Hematopoietic multipotent progenitor cell (in vitro differentiated cells): ENCODE measurements around the gene ATP5F1E. TPM values are rescaled to one million over a fixed set of nuclear protein-coding genes. Genes with fewer than 3 reads are reported as not detected.
"Not testable (repeated sequence)": the region's sequence is repeated elsewhere in the genome, so short reads cannot be mapped to it uniquely, and the experiment has no call there.

ENCODE experiments used
- DNase-seq, 3 donors: peaks; one replicate each; pipeline ENCODE4 v3.0.0-alpha.2; 2011 to 2015; ENCODE audit warnings: low read depth in 2 of 3, low spot score in 2 of 3
- total RNA-seq: library from RNA; depleted of rRNA; stranded (reverse); fragments of >200 nt; gene quantifications from one replicate; pipeline ENCODE4 v1.2.3, GENCODE V29; 2012

Gene ATP5F1E
- total RNA-seq, 1 donor = 6.7 TPM

GRCh38 chr20:59043698-59044097, 11.6 kb upstream of the ATP5F1E start:
- no peak for DNase-seq

GRCh38 chr20:59042796-59043631, 10.9 kb upstream of the ATP5F1E start:
- DNase-seq = peak; percentile 91 to 93 (median 92)

DNA sequence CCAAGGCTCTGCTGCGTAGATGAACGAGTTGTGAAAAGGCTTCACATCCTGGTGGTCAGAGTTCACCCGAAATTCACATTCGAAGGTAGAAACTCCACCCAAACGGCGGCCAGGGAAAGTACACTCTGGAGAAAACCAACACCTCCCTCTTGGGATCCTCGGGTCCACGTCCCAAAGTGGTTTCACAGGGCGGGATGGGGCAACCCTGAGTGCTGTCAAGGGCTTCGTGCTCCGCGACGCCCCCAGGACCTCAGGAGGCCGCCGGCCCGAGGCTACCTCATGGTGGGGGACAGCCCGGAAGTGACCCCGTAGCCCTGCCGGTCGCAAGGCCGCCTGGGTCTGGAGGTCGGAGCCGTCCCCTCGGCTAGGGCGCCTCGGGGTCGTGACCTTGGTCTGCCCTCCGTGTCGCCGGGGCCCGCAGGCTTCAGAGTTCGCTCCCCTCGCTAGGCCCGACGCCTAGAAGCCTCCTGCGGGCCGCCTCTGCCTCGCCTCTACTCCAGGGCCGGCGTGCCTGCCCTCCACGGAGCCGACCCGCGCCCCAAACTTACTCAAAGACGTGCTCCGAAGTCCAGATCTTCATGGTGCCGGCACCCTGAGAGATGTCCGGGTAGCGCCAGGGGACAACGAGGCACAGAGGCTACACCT, 10.1 kb upstream of the ATP5F1E start, which contains the start of gene PRELID3B:
PRELID3B (minus strand) TSS at position 636 of the 645 bp plus-strand sequence; CDS start at position 580, 56 bp downstream.
- peak in 1 of 3 donors; percentile 8 for DNase-seq

- not testable (repeated sequence) for DNase-seq
These were observed 9.4 kb upstream of the ATP5F1E start for GRCh38 chr20:59041487-59041886.

GRCh38 chr20:59040667-59041066, 8.5 kb upstream of the ATP5F1E start:
- no peak for DNase-seq

GRCh38 chr20:59039233-59039632, 7.1 kb upstream of the ATP5F1E start:
- DNase-seq = no peak

DNA sequence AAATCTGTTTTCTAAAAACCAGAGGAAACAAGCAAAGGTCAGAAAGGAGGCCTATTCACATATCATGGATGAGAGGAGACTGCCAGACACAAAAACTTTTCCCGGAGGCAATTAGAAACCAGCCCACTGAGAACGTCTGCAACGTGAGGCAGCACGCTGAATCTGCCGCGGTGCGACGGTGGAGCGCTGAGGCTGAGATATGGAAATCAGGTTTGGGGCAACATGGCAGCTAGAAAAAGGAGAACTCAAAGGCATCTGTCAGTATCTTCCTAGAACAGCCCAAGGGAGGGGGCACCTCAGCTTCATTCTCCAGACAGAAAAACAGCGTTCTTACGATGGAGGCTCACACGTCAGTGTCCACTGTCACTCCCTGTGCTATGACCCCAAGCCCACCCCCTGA, 5.3 kb upstream of the ATP5F1E start:
- no peak for DNase-seq

GRCh38 chr20:59035381-59035780, 3.2 kb upstream of the ATP5F1E start:
- no peak for DNase-seq

DNA sequence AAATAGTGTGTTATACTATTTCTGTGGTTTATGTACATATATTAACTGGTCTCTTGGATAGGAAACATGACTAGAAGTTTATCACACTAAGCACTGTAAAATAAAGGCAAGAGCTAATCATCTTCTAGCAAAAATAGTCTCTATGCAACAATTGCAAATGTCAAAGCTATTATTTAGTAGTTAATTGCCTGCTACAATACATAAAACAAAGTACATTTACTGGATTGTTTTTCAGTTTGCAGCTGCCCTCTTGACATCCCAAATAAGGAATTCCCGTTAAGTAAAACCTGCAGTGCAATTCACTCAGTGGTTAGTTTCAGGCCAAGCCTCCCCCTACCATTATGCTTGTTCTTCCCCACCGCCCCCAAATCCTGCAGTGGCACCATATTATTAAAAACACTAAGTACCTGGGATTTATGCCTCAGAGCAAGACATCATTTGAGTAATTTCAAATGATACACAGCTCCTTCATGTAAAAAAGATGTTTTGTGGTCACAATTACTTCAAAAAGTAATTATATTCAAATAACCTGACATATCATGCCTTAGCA, 1.6 kb upstream of the ATP5F1E start:
- DNase-seq = no peak

GRCh38 chr20:59033093-59033492, 958 bp upstream of the ATP5F1E start:
- no peak for DNase-seq

GRCh38 chr20:59032713-59033059, 551 bp upstream of the ATP5F1E start:
- no peak for DNase-seq

DNA sequence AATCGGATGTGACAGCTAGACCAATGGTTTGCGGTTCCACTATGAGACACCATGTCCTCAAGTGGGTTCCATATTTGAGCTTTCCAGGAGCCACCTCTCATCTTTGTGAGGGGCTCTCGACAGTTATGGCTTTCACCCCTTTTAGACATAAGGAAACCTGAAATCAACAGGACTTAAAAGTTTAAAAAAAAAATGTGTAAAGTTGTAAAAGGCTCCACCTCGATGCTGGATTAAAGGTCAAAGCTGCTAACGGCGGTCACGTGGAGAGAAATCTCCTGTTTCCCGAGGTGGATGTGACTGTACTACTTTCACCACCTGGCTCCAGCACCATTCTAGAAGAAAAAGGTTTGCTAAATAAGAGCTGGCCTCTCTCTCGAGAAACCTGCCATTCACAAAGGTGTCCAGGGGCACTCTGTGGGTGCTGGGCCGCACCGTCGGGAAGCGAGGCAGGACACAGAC, 542 bp downstream of the ATP5F1E start:
- peak in 1 of 3 donors; percentile 18 for DNase-seq

GRCh38 chr20:59030911-59031563, 1.1 kb downstream of the ATP5F1E start:
- DNase-seq = no peak

GRCh38 chr20:59028812-59029211, 3.3 kb downstream of the ATP5F1E start:
- DNase-seq = no peak

DNA sequence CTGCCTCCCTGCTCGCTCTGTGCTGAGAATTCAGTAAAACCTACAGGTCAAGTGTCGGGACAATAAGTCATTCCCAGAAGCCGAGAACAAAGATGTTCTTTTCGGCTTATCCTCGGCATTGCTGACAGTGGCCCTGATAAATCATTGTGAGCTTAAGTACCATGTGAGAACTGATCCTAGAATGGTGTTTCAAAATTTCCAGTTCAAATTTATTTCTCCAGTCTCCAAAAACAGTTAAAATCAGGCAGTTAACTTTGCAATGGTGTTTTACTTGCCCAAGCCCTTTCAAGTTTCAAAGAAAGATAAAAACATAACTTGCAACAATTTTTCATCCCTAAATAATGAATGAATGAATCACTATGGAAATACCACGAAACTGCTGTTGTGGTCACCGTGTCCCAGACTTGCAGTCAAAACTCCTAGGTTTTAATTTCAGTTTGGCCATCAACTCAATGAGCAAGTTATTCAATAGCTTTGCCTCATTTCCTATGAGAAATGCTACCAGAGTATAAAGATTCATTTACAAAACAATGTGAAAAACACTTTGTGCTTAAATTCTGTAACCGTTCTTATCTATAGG, 4.3 kb downstream of the ATP5F1E start:
- no peak for DNase-seq

- DNase-seq = no peak
These were observed 5.0 kb downstream of the ATP5F1E start for GRCh38 chr20:59026904-59027740.

GRCh38 chr20:59025511-59025910, 6.6 kb downstream of the ATP5F1E start:
- DNase-seq = no peak

GRCh38 chr20:59025086-59025485, 7.0 kb downstream of the ATP5F1E start:
- DNase-seq = no peak

- DNase-seq = no peak
These were observed 8.0 kb downstream of the ATP5F1E start for GRCh38 chr20:59024111-59024530.

- DNase-seq = no peak
These were observed 8.5 kb downstream of the ATP5F1E start for GRCh38 chr20:59023616-59024015.
